Measurements from ENCODE around the gene UBE2E2. TPM values are rescaled to one million over a fixed set of nuclear protein-coding genes. Genes with fewer than 3 reads are reported as not detected.

UBE2E2 gene
- total and polyA plus RNA-seq, 7 experiments from 2014 or later, result 2.4 to 28.8 (median 15.3) TPM

- Mint-ChIP-seq H3K4me3 (no peak overlapping the region), H3K27ac (no peak overlapping the region), H3K27me3 (peaks cover 0 to 25% (median 9%) of the 10 kb centered on the region in 5 donors), H3K36me3 (no peaks in the 10 kb centered on the region), H3K4me1 (no peaks in the 10 kb centered on the region), H3K9me3 (no peaks in the 10 kb centered on the region)
- CTCF ChIA-PET, result no interaction called here
- Histone ChIP-seq H3K27me3 (ENCODE audit: control insufficient read depth in 2 of 2, insufficient read depth in 2 of 2, low read length in 2 of 2) (no peaks in the 10 kb centered on the region), H3K9me3 (ENCODE audit: control insufficient read depth in 2 of 3, low read length in 3 of 3) (no peaks in the 10 kb centered on the region), H3K36me3 (ENCODE audit: control insufficient read depth in 2 of 3, insufficient read depth in 3 of 3, low read length in 3 of 3) (no peaks in the 10 kb centered on the region), H3K27ac (ENCODE audit: low read depth, low read length) (no peak overlapping the region), H3K4me3 (ENCODE audit: low read length) (no peak overlapping the region), H3K4me1 (ENCODE audit: control insufficient read depth in 2 of 2, insufficient read depth in 2 of 2, low read length in 2 of 2) (no peaks in the 10 kb centered on the region)
- POLR2A ChIA-PET, result no interaction called here
- no peak for ATAC-seq
- DNase-seq, result no peak
- intact Hi-C loops (cut with micrococcal nuclease), result no loop called here
Observed at GRCh38 chr3:23162934-23163333, 40.2 kb upstream of the UBE2E2 start.

DNA sequence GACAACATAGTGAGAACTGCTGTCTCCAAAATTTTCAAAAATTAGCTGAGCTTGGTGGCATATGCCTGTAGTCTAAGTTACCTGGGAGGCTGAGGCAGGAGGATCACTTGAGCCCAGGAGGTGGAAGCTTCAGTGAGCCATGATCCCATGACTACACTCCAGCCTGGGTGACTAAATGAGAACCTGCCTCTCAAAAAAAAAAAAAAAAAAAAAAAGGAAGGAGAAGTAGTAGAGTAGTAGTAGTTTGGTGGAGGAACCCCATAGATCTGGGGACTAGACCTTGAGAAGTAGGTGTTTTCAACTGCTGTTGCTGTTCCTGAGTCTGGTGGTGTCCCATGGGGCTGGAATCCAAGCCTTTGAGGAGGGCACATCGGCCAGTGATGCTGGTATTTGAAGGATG, 38.4 kb upstream of the UBE2E2 start:
- Histone ChIP-seq H3K9me3 (ENCODE audit: control insufficient read depth in 2 of 3, low read length in 3 of 3) (no peaks in the 10 kb centered on the region), H3K27me3 (ENCODE audit: control insufficient read depth in 2 of 2, insufficient read depth in 2 of 2, low read length in 2 of 2) (no peaks in the 10 kb centered on the region), H3K4me3 (ENCODE audit: low read length) (no peak overlapping the region), H3K36me3 (ENCODE audit: control insufficient read depth in 2 of 3, insufficient read depth in 3 of 3, low read length in 3 of 3) (no peaks in the 10 kb centered on the region), H3K4me1 (ENCODE audit: control insufficient read depth in 2 of 2, insufficient read depth in 2 of 2, low read length in 2 of 2) (no peaks in the 10 kb centered on the region), H3K27ac (ENCODE audit: low read depth, low read length) (no peak overlapping the region)
- Mint-ChIP-seq H3K27ac (no peak overlapping the region), H3K9me3 (peaks cover 0 to 7% (median 2%) of the 10 kb centered on the region in 11 donors), H3K27me3 (peaks cover 0 to 23% (median 9%) of the 10 kb centered on the region in 5 donors), H3K4me3 (no peak overlapping the region), H3K36me3 (peaks cover 0 to 1% (median 0%) of the 10 kb centered on the region in 5 donors), H3K4me1 (no peaks in the 10 kb centered on the region)
- DNase-seq (no peak), ATAC-seq (no peak)
- CTCF ChIA-PET, result interaction anchor here (0.6 kb wide), 2 partner anchors 79 to 527 kb away, joined by 3 read pairs; no protein-coding TSS in a partner anchor
- intact Hi-C loops (cut with micrococcal nuclease), result no loop called here
- POLR2A ChIA-PET, result no interaction called here

DNA sequence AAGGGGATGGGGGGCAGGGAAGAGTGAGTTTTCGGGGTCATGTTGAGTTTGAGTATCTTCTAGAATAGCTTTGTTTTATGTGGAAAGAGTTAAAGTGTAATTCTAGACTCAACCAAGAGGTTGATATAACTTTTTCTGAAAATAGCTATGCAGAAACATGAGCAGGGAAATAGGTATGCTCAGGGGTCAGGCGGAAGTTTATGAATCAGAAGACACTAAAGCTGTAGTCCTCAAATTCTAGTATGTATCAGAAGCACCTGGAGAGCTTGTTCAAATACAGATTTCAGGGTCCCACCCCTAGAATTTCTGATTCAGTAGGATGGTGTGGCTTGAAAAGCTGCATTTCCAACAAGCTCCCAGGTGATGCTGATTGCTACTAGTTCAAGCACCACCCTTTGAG, 37.6 kb upstream of the UBE2E2 start:
- CTCF ChIA-PET, result no interaction called here

GRCh38 chr3:23166276-23166675, 36.9 kb upstream of the UBE2E2 start:
- Histone ChIP-seq H3K9me3 (ENCODE audit: control insufficient read depth in 2 of 3, low read length in 3 of 3) (no peaks in the 10 kb centered on the region), H3K27me3 (ENCODE audit: control insufficient read depth in 2 of 2, insufficient read depth in 2 of 2, low read length in 2 of 2) (no peaks in the 10 kb centered on the region), H3K4me3 (ENCODE audit: low read length) (no peak overlapping the region), H3K36me3 (ENCODE audit: control insufficient read depth in 2 of 3, insufficient read depth in 3 of 3, low read length in 3 of 3) (no peaks in the 10 kb centered on the region), H3K27ac (ENCODE audit: low read depth, low read length) (no peak overlapping the region), H3K4me1 (ENCODE audit: control insufficient read depth in 2 of 2, insufficient read depth in 2 of 2, low read length in 2 of 2) (no peaks in the 10 kb centered on the region)
- ATAC-seq, result no peak
- intact Hi-C loops (cut with micrococcal nuclease), result no loop called here
- Mint-ChIP-seq H3K27ac (no peak overlapping the region), H3K9me3 (peaks cover 0 to 18% (median 5%) of the 10 kb centered on the region in 11 donors), H3K4me1 (no peaks in the 10 kb centered on the region), H3K27me3 (peaks cover 0 to 21% (median 16%) of the 10 kb centered on the region in 5 donors), H3K36me3 (peaks cover 0 to 6% (median 0%) of the 10 kb centered on the region in 5 donors), H3K4me3 (no peak overlapping the region)
- DNase-seq, result no peak
- CTCF ChIA-PET, result no interaction called here
- POLR2A ChIA-PET, result no interaction called here

More for the DNA sequence above, 37.6 kb upstream of the UBE2E2 start:
- Mint-ChIP-seq H3K27me3 (peaks cover 0 to 21% (median 16%) of the 10 kb centered on the region in 5 donors), H3K36me3 (peaks cover 0 to 6% (median 0%) of the 10 kb centered on the region in 5 donors), H3K4me1 (no peaks in the 10 kb centered on the region), H3K9me3 (peaks cover 0 to 14% (median 5%) of the 10 kb centered on the region in 11 donors), H3K4me3 (no peak overlapping the region), H3K27ac (no peak overlapping the region)
- POLR2A ChIA-PET, result no interaction called here
- H3K9me3 ChIP-seq (ENCODE audit: control insufficient read depth in 2 of 3, low read length in 3 of 3), result no peaks in the 10 kb centered on the region
- no peaks in the 10 kb centered on the region for H3K4me1 ChIP-seq (ENCODE audit: control insufficient read depth in 2 of 2, insufficient read depth in 2 of 2, low read length in 2 of 2)
- H3K27me3 ChIP-seq (ENCODE audit: control insufficient read depth in 2 of 2, insufficient read depth in 2 of 2, low read length in 2 of 2), result no peaks in the 10 kb centered on the region
- no peak overlapping the region for H3K4me3 ChIP-seq (ENCODE audit: low read length)
- H3K27ac ChIP-seq (ENCODE audit: low read depth, low read length), result no peak overlapping the region
- DNase-seq (no peak), ATAC-seq (no peak)
- H3K36me3 ChIP-seq (ENCODE audit: control insufficient read depth in 2 of 3, insufficient read depth in 3 of 3, low read length in 3 of 3), result no peaks in the 10 kb centered on the region
- intact Hi-C loops (cut with micrococcal nuclease), result no loop called here

GRCh38 chr3:23166845-23167244, 36.3 kb upstream of the UBE2E2 start:
- Mint-ChIP-seq H3K4me3 (no peak overlapping the region), H3K9me3 (peaks cover 0 to 18% (median 5%) of the 10 kb centered on the region in 11 donors), H3K27me3 (peaks cover 0 to 21% (median 16%) of the 10 kb centered on the region in 5 donors), H3K4me1 (no peaks in the 10 kb centered on the region), H3K36me3 (peaks cover 0 to 6% (median 0%) of the 10 kb centered on the region in 5 donors), H3K27ac (no peak overlapping the region)
- intact Hi-C loops (cut with micrococcal nuclease), result no loop called here
- H3K4me3 ChIP-seq (ENCODE audit: low read length), result no peak overlapping the region
- no peak overlapping the region for H3K27ac ChIP-seq (ENCODE audit: low read depth, low read length)
- DNase-seq (no peak), ATAC-seq (no peak)
- H3K27me3 ChIP-seq (ENCODE audit: control insufficient read depth in 2 of 2, insufficient read depth in 2 of 2, low read length in 2 of 2), result no peaks in the 10 kb centered on the region
- H3K36me3 ChIP-seq (ENCODE audit: control insufficient read depth in 2 of 3, insufficient read depth in 3 of 3, low read length in 3 of 3), result no peaks in the 10 kb centered on the region
- no peaks in the 10 kb centered on the region for H3K9me3 ChIP-seq (ENCODE audit: control insufficient read depth in 2 of 3, low read length in 3 of 3)
- CTCF ChIA-PET, result no interaction called here
- no peaks in the 10 kb centered on the region for H3K4me1 ChIP-seq (ENCODE audit: control insufficient read depth in 2 of 2, insufficient read depth in 2 of 2, low read length in 2 of 2)
- POLR2A ChIA-PET, result no interaction called here

- intact Hi-C loops (cut with micrococcal nuclease), result no loop called here
- Mint-ChIP-seq H3K4me1 (no peaks in the 10 kb centered on the region), H3K36me3 (peaks cover 0 to 6% (median 0%) of the 10 kb centered on the region in 5 donors), H3K27me3 (peaks cover 0 to 22% (median 13%) of the 10 kb centered on the region in 5 donors), H3K27ac (no peak overlapping the region), H3K9me3 (peaks cover 0 to 18% (median 5%) of the 10 kb centered on the region in 11 donors), H3K4me3 (no peak overlapping the region)
- H3K4me1 ChIP-seq (ENCODE audit: control insufficient read depth in 2 of 2, insufficient read depth in 2 of 2, low read length in 2 of 2), result no peaks in the 10 kb centered on the region
- H3K9me3 ChIP-seq (ENCODE audit: control insufficient read depth in 2 of 3, low read length in 3 of 3), result no peaks in the 10 kb centered on the region
- ChIA-PET POLR2A (no interaction called here), CTCF (no interaction called here)
- H3K27ac ChIP-seq (ENCODE audit: low read depth, low read length), result no peak overlapping the region
- H3K27me3 ChIP-seq (ENCODE audit: control insufficient read depth in 2 of 2, insufficient read depth in 2 of 2, low read length in 2 of 2), result no peaks in the 10 kb centered on the region
- H3K36me3 ChIP-seq (ENCODE audit: control insufficient read depth in 2 of 3, insufficient read depth in 3 of 3, low read length in 3 of 3), result no peaks in the 10 kb centered on the region
- H3K4me3 ChIP-seq (ENCODE audit: low read length), result no peak overlapping the region
- DNase-seq (no peak), ATAC-seq (no peak)
Observed at GRCh38 chr3:23169551-23169950, 33.6 kb upstream of the UBE2E2 start.

GRCh38 chr3:23170291-23170690, 32.8 kb upstream of the UBE2E2 start:
- Mint-ChIP-seq H3K27ac (no peak overlapping the region), H3K4me3 (no peak overlapping the region), H3K9me3 (peaks cover 0 to 18% (median 5%) of the 10 kb centered on the region in 11 donors), H3K27me3 (peaks cover 3 to 22% (median 13%) of the 10 kb centered on the region in 5 donors), H3K4me1 (no peaks in the 10 kb centered on the region), H3K36me3 (peaks cover 0 to 6% (median 0%) of the 10 kb centered on the region in 5 donors)
- Histone ChIP-seq H3K36me3 (ENCODE audit: control insufficient read depth in 2 of 3, insufficient read depth in 3 of 3, low read length in 3 of 3) (no peaks in the 10 kb centered on the region), H3K4me1 (ENCODE audit: control insufficient read depth in 2 of 2, insufficient read depth in 2 of 2, low read length in 2 of 2) (no peaks in the 10 kb centered on the region), H3K27ac (ENCODE audit: low read depth, low read length) (no peak overlapping the region), H3K27me3 (ENCODE audit: control insufficient read depth in 2 of 2, insufficient read depth in 2 of 2, low read length in 2 of 2) (no peaks in the 10 kb centered on the region), H3K9me3 (ENCODE audit: control insufficient read depth in 2 of 3, low read length in 3 of 3) (no peaks in the 10 kb centered on the region), H3K4me3 (ENCODE audit: low read length) (no peak overlapping the region)
- ChIA-PET CTCF (no interaction called here), POLR2A (no interaction called here)
- intact Hi-C loops (cut with micrococcal nuclease), result no loop called here
- no peak for ATAC-seq
- DNase-seq, result no peak
